ENCODE data around the gene EFCAB14. TPM values are rescaled to one million over a fixed set of nuclear protein-coding genes. Genes with fewer than 3 reads are reported as not detected.
"Not testable (repeated sequence)": the region's sequence is repeated elsewhere in the genome, so short reads cannot be mapped to it uniquely, and the experiment has no call there.

EFCAB14 gene
- total RNA-seq, 1 experiment from 2014 or later: 86.8 TPM

DNA sequence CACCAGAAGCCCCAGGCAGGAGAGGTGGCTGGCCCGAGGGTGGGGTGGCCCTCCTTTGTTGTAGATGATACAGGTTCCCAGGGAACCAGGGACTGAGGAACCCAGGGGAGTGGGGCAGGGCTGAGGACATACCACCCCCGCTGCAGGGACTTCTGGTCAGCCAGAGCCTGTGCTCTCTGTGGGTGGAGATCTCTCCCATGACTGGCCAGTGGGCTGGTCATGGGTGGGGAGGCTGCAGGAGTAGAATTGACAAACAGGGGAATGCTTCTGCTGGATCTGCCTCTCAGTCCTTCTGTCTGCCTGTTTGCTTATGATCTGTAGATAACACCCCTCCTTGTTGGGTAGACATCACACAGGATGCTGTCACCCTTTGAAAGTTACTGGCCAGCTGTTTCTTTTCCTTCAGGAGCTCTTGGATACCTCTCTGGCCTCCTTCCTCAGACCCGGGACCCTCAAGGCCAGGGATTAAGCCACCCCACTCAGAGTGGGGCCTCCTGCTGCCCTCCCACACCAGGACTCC, 2.8 kb upstream of the EFCAB14 start:
- DNase-seq (ENCODE audit: low read depth, low spot score) (no peak), ATAC-seq (no peak)
- H3K27me3 ChIP-seq (ENCODE audit: control insufficient read depth, insufficient read depth, low read length): no peaks in the 10 kb centered on the region; the same call in 1 of the 2 replicates
- H3K9me3 ChIP-seq (ENCODE audit: control insufficient read depth, insufficient read depth, low read depth, low read length): no peaks in the 10 kb centered on the region
- TF ChIP-seq REST (IDR thresholded peaks at IDR 0.05; ENCODE audit: insufficient read depth in 1 of 2, low read depth in 2 of 2, low read length in 1 of 2): no peak
- no peak for TF ChIP-seq TCF7L2 (IDR thresholded peaks at IDR 0.05; ENCODE audit: low read depth, low read length)
- no peak overlapping the region for H3K27ac ChIP-seq (ENCODE audit: low read length)
- H3K4me1 ChIP-seq (ENCODE audit: control insufficient read depth, insufficient read depth, low read length): peaks cover 17% of the 10 kb centered on the region
- intact Hi-C loops (cut with micrococcal nuclease; ENCODE audit: unreplicated experiment): loop anchor here (10.0 kb wide), 1 partner anchor 187 kb away; a partner anchor contains a TSS
- H3K4me3 ChIP-seq (ENCODE audit: low read depth in 2 of 2, low read length in 2 of 2): no peak overlapping the region
- ChIA-PET POLR2A (no interaction called here), CTCF (no interaction called here)
- no peaks in the 10 kb centered on the region; the same call in 1 of the 2 replicates for H3K36me3 ChIP-seq (ENCODE audit: control insufficient read depth, insufficient read depth, low read length)
- no TSS peak for BruUV-seq (replicated peaks)
- in situ Hi-C loops (cut with HindIII; ENCODE audit: low pct_unique_long_range_greater_than_20kb, low sequenced_read_pairs): no loop called here

- TF ChIP-seq REST (IDR thresholded peaks at IDR 0.05; ENCODE audit: insufficient read depth in 1 of 2, low read depth in 2 of 2, low read length in 1 of 2) (no peak), TCF7L2 (IDR thresholded peaks at IDR 0.05; ENCODE audit: low read depth, low read length) (no peak), SIN3A (IDR thresholded peaks at IDR 0.05; ENCODE audit: borderline replicate concordance, insufficient read depth, low read depth, low read length) (no peak), POLR2AphosphoS5 (IDR thresholded peaks at IDR 0.05; ENCODE audit: low read depth, low read length) (no peak), CTCF (IDR thresholded peaks at IDR 0.05) (no peak)
- Histone ChIP-seq H3K9me3 (ENCODE audit: control insufficient read depth, insufficient read depth, low read depth, low read length) (no peaks in the 10 kb centered on the region), H3K4me1 (ENCODE audit: control insufficient read depth, insufficient read depth, low read length) (peaks cover 20% of the 10 kb centered on the region), H3K27ac (ENCODE audit: low read length) (peak overlapping the region; percentile 7; the same call in 1 of the 2 replicates), H3K4me3 (ENCODE audit: low read depth in 2 of 2, low read length in 2 of 2) (no peak overlapping the region), H3K27me3 (ENCODE audit: control insufficient read depth, insufficient read depth, low read length) (no peaks in the 10 kb centered on the region; the same call in 1 of the 2 replicates), H3K36me3 (ENCODE audit: control insufficient read depth, insufficient read depth, low read length) (no peaks in the 10 kb centered on the region; the same call in 1 of the 2 replicates)
- DNase-seq (ENCODE audit: low read depth, low spot score) (no peak), ATAC-seq (no peak)
- intact Hi-C loops (cut with micrococcal nuclease; ENCODE audit: unreplicated experiment): loop anchor here (10.0 kb wide), 1 partner anchor 186 kb away; a partner anchor contains a TSS
- CTCF ChIA-PET: no interaction called here
- BruUV-seq (replicated peaks): no TSS peak
- POLR2A ChIA-PET: no interaction called here
- in situ Hi-C loops (cut with HindIII; ENCODE audit: low pct_unique_long_range_greater_than_20kb, low sequenced_read_pairs): no loop called here
These were observed 2.3 kb upstream of the EFCAB14 start for GRCh38 chr1:46721204-46721603.

- in situ Hi-C loops (cut with HindIII; ENCODE audit: low pct_unique_long_range_greater_than_20kb, low sequenced_read_pairs); POLR2A ChIA-PET; ATAC-seq; H3K9me3 ChIP-seq (ENCODE audit: control insufficient read depth, insufficient read depth, low read depth, low read length); BruUV-seq (replicated peaks); H3K4me3 ChIP-seq (ENCODE audit: low read depth in 2 of 2, low read length in 2 of 2); CTCF ChIA-PET; H3K27ac ChIP-seq (ENCODE audit: low read length); DNase-seq (ENCODE audit: low read depth, low spot score); H3K27me3 ChIP-seq (ENCODE audit: control insufficient read depth, insufficient read depth, low read length); H3K36me3 ChIP-seq (ENCODE audit: control insufficient read depth, insufficient read depth, low read length): not testable (repeated sequence)
- intact Hi-C loops (cut with micrococcal nuclease; ENCODE audit: unreplicated experiment): loop anchor here (10.0 kb wide), 1 partner anchor 186 kb away; a partner anchor contains a TSS
- H3K4me1 ChIP-seq (ENCODE audit: control insufficient read depth, insufficient read depth, low read length): peaks cover 20% of the 10 kb centered on the region
These were observed 1.4 kb upstream of the EFCAB14 start for GRCh38 chr1:46720319-46720718.

Data from Panc1 (cell line).